GM23248 (cell line): Measurements from ENCODE around the gene ARF4.

Experiments
- EZH2 ChIP-seq: fragments of 200-600 bp; sonication (generic); IDR thresholded peaks from 2 replicates; pipeline ENCODE4 v1.6.1; 2018; ENCODE audit warnings: antibody characterized with exemption, mild to moderate bottlenecking; ENCODE audit not compliant: insufficient read depth, poor library complexity, severe bottlenecking
- EZH2phosphoT487 ChIP-seq: fragments of 200-600 bp; sonication (generic); IDR thresholded peaks from 2 replicates; pipeline ENCODE4 v1.6.1; 2018; ENCODE audit warnings: antibody characterized with exemption, moderate library complexity, mild to moderate bottlenecking, low read depth; ENCODE audit not compliant: insufficient read depth

DNA sequence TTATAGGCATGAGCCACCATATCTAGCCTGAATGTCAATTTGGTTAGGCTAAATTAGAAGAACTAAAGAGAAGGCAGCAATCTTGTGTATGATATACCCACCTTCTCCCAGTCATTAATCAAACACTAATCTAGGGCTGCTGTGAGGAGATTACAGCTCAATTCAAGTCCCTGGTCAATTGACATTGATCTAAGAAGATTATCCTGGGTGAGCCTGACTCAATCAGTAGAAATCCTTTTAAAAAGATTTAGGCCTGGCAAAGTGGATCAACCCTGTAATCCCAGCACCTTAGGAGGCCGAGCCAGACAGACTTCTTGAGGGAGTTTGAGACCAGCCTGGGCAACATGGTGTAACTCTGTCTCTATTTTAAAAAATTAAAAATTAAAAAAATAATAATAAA is 50.5 kb downstream of the ARF4 start:
- TF ChIP-seq EZH2 (no peak), EZH2phosphoT487 (no peak)
